OCI-LY1 (cell line): ENCODE results near the gene LRTM2.

Experiments used
- CTCF ChIP-seq: fragments of 200-600 bp; sonication (generic), shearing (Covaris generic); IDR thresholded peaks from 2 replicates; pipeline ENCODE4 v1.5.1; 2017; ENCODE audit warnings: mild to moderate bottlenecking, antibody characterized with exemption, low read length, moderate library complexity, mixed read lengths
- EZH2 ChIP-seq: fragments of 200-600 bp; sonication (generic), shearing (Covaris generic); IDR thresholded peaks from 2 replicates; pipeline ENCODE4 v1.8.0; 2017; ENCODE audit warnings: borderline replicate concordance, mixed run types, mild to moderate bottlenecking, antibody characterized with exemption, low read length, moderate library complexity, mixed read lengths

GRCh38 chr12:1853716-1854115 lies 33.4 kb downstream of the LRTM2 start:
- TF ChIP-seq CTCF (no peak), EZH2 (no peak)
